ENCODE data around the gene MAML2.

DNA sequence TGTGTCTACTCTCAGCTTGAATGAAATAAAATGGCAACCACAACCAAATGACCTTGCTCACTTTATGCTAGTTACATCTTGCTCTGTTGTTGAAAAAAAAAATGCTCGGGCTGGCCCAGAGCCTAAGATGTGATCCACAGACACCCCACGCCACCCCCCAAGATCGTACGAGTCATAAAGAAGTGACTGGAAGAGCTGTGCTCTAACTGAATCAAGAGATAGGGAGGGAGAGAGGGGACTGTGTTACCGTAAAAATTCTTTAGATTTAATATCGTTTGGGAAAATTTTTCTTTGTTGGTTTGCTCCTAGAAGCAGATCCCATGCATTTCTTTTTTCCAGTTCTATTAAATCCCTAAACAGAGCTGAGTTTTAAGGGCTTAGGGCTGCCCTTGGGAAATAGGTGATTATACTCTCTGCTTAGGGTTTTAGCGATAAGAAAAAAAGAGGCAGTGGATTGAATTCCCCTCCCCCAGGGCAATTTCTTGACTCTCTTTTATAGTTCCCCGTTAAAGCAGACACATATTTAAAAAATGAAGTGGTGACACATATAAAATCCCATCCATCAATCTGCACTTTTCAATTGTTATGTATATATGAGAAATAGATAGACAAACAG lies 14.5 kb downstream of the MAML2 start:
- TF ChIP-seq, protein P1, sequence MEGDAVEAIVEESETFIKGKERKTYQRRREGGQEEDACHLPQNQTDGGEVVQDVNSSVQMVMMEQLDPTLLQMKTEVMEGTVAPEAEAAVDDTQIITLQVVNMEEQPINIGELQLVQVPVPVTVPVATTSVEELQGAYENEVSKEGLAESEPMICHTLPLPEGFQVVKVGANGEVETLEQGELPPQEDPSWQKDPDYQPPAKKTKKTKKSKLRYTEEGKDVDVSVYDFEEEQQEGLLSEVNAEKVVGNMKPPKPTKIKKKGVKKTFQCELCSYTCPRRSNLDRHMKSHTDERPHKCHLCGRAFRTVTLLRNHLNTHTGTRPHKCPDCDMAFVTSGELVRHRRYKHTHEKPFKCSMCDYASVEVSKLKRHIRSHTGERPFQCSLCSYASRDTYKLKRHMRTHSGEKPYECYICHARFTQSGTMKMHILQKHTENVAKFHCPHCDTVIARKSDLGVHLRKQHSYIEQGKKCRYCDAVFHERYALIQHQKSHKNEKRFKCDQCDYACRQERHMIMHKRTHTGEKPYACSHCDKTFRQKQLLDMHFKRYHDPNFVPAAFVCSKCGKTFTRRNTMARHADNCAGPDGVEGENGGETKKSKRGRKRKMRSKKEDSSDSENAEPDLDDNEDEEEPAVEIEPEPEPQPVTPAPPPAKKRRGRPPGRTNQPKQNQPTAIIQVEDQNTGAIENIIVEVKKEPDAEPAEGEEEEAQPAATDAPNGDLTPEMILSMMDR (IDR thresholded peaks at IDR 0.05) = no peak
- TF ChIP-seq ZFX (IDR thresholded peaks at IDR 0.05; ENCODE audit: borderline replicate concordance) = no peak

Data from 22Rv1 (cell line).